Left ventricle myocardium inferior (tissue), 1 donor: ENCODE results near the gene FGD4. TPM values are rescaled to one million over a fixed set of nuclear protein-coding genes. Genes with fewer than 3 reads are reported as not detected.

Experiments used
- DNase-seq: peaks from one replicate; pipeline ENCODE4 v3.0.0-alpha.2; 2020
- H3K27ac ChIP-seq: fragments of 200-600 bp; replicated peaks from 2 replicates; pipeline ENCODE4 v1.8.0; 2021
- H3K27me3 ChIP-seq: fragments of 200-600 bp; 2 replicates; pipeline ENCODE4 v1.8.0; 2021; ENCODE audit warnings: low read depth
- H3K36me3 ChIP-seq: fragments of 200-600 bp; 2 replicates; pipeline ENCODE4 v1.8.0; 2021
- H3K4me1 ChIP-seq: fragments of 200-600 bp; 2 replicates; pipeline ENCODE4 v1.8.0; 2021
- H3K4me3 ChIP-seq: fragments of 200-600 bp; 2 replicates; pipeline ENCODE4 v1.8.0; 2021; ENCODE audit warnings: mild to moderate bottlenecking, moderate library complexity
- H3K9me3 ChIP-seq: fragments of 200-600 bp; replicated peaks from 2 replicates; pipeline ENCODE4 v1.8.0; 2021
- CTCF ChIP-seq: fragments of 200-600 bp; IDR thresholded peaks from 2 replicates; pipeline ENCODE4 v1.8.0; 2021; ENCODE audit warnings: antibody characterized with exemption, mild to moderate bottlenecking, borderline replicate concordance
- intact Hi-C: fragments of 100-400 bp; cut with micrococcal nuclease; formaldehyde crosslinking; loops from one replicate; pipeline ENCODE4 v1.11.0; 2022
- total RNA-seq: library from RNA; stranded (reverse); fragmentation: NEBNext Ultra II Directional; extraction: Animal tissue kit (Norgen Biotek cat#: 25700); gene quantifications from one replicate; pipeline ENCODE4 v1.2.1, GENCODE V29; 2021
- donor health status: DM: no; HTN: yes; CAD: no; lungs with severe emphysema.

Gene FGD4
- total RNA-seq, 1 donor from 2014 or later: 30.5 TPM

- intact Hi-C loops: no loop called here
- no peaks in the 10 kb centered on the region for H3K36me3 ChIP-seq
- peaks cover 88% of the 10 kb centered on the region for H3K4me1 ChIP-seq
- no peaks in the 10 kb centered on the region for H3K9me3 ChIP-seq
- peak overlapping the region; percentile 2 for H3K4me3 ChIP-seq
- no peak for DNase-seq
- H3K27ac ChIP-seq: peak overlapping the region; percentile 51
- H3K27me3 ChIP-seq: no peaks in the 10 kb centered on the region
- TF ChIP-seq CTCF: no peak
Observed at GRCh38 chr12:32541754-32542374, 142.5 kb downstream of the FGD4 start.

GRCh38 chr12:32542428-32543229, 143.3 kb downstream of the FGD4 start:
- H3K27me3 ChIP-seq: no peaks in the 10 kb centered on the region
- intact Hi-C loops: no loop called here
- peak; percentile 11 for TF ChIP-seq CTCF
- DNase-seq: no peak
- peaks cover 88% of the 10 kb centered on the region for H3K4me1 ChIP-seq
- H3K9me3 ChIP-seq: no peaks in the 10 kb centered on the region
- no peaks in the 10 kb centered on the region for H3K36me3 ChIP-seq
- H3K27ac ChIP-seq: peak overlapping the region; percentile 51
- peak overlapping the region; percentile 2 for H3K4me3 ChIP-seq

- DNase-seq: no peak
- no peaks in the 10 kb centered on the region for H3K9me3 ChIP-seq
- intact Hi-C loops: no loop called here
- no peak overlapping the region for H3K4me3 ChIP-seq
- peaks cover 93% of the 10 kb centered on the region for H3K4me1 ChIP-seq
- no peaks in the 10 kb centered on the region for H3K27me3 ChIP-seq
- H3K27ac ChIP-seq: peak overlapping the region; percentile 17
- TF ChIP-seq CTCF: no peak
- no peaks in the 10 kb centered on the region for H3K36me3 ChIP-seq
Observed at GRCh38 chr12:32544893-32545292, 145.5 kb downstream of the FGD4 start.

- Histone ChIP-seq H3K9me3 (no peaks in the 10 kb centered on the region), H3K27ac (peak overlapping the region; percentile 41), H3K36me3 (no peaks in the 10 kb centered on the region), H3K27me3 (no peaks in the 10 kb centered on the region), H3K4me1 (peaks cover 93% of the 10 kb centered on the region), H3K4me3 (no peak overlapping the region)
- TF ChIP-seq CTCF: no peak
- intact Hi-C loops: no loop called here
- DNase-seq: no peak
Observed at GRCh38 chr12:32545413-32545980, 146.1 kb downstream of the FGD4 start.

- Histone ChIP-seq H3K27me3 (no peaks in the 10 kb centered on the region), H3K27ac (peak overlapping the region; percentile 41), H3K4me1 (peaks cover 93% of the 10 kb centered on the region), H3K9me3 (no peaks in the 10 kb centered on the region), H3K36me3 (no peaks in the 10 kb centered on the region), H3K4me3 (no peak overlapping the region)
- TF ChIP-seq CTCF: no peak
- intact Hi-C loops: no loop called here
- no peak for DNase-seq
Observed at GRCh38 chr12:32546272-32546671, 146.9 kb downstream of the FGD4 start.
